NCI-H748 (cell line): ENCODE results near the gene WEE1.
"Not testable (repeated sequence)": the region's sequence is repeated elsewhere in the genome, so short reads cannot be mapped to it uniquely, and the experiment has no call there.

Source experiments
- DNase-seq: peaks from one replicate; lab custom pipeline; 2025; ENCODE audit not compliant: unreplicated experiment; lab: John Stamatoyannopoulos, UW

WEE1 gene

GRCh38 chr11:9619004-9619403 is 45.5 kb downstream of the WEE1 start:
- no peak for DNase-seq

DNA sequence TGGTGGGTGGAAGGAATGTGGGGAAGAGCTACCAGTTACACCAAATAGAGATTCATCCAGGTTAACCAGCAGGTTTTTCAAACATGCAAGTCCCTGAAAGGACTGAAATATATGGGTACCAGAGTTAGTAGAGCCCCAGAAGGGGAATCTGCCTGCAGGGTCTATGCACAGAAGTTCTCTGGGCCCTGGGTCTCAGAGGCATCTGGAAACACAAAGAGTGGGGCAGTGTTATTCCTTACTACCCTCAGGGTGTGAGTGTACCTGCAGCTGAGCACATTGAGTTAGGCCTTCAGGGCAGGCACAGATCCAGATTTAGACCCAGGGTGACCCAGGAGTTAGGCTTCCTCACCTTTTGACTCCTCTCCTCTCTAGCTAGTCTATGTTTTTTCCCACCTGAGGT is 46.5 kb downstream of the WEE1 start:
- no peak for DNase-seq

- not testable (repeated sequence) for DNase-seq
Measured at GRCh38 chr11:9622353-9622752, 48.9 kb downstream of the WEE1 start.

DNA sequence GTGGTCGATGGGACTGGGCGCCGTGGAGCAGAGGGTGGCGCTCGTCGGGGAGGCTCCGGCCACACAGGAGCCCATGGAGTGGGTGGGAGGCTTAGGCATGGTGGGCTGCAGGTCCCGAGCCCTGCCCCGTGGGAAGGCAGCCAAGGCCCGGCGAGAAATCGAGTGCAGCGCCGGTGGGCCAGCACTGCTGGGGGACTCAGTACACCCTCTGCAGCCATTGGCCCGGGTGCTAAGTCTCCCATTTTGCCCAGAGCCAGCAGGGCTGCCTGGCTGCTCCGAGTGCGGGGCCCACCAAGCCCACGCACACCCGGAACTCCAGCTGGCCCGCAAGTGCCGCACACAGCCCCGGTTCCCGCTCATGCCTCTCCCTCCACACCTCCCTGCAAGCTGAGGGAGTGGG is 49.6 kb downstream of the WEE1 start:
- DNase-seq = not testable (repeated sequence)

- DNase-seq = no peak
Measured at GRCh38 chr11:9624448-9624847, 51.0 kb downstream of the WEE1 start.

DNA sequence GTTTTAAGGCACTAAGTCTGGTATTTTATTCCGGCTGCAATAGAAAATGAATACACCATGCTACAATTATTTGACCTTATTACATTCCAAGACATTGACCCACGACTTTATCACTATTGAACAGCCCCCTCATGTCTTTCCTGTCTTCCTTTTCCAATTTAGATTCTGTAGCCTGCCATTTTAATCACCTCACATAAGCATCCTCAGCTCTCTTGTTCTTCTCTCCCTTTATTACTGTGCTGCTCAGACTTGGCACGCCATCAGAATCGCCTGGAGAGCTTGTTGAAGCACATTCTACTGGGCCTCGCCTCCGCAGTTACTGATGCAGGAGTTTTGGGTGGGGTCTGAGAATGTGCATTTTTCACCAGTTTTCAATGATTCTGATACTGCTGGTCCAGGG is 51.7 kb downstream of the WEE1 start:
- DNase-seq = no peak

GRCh38 chr11:9625728-9626127 is 52.3 kb downstream of the WEE1 start:
- no peak for DNase-seq

DNA sequence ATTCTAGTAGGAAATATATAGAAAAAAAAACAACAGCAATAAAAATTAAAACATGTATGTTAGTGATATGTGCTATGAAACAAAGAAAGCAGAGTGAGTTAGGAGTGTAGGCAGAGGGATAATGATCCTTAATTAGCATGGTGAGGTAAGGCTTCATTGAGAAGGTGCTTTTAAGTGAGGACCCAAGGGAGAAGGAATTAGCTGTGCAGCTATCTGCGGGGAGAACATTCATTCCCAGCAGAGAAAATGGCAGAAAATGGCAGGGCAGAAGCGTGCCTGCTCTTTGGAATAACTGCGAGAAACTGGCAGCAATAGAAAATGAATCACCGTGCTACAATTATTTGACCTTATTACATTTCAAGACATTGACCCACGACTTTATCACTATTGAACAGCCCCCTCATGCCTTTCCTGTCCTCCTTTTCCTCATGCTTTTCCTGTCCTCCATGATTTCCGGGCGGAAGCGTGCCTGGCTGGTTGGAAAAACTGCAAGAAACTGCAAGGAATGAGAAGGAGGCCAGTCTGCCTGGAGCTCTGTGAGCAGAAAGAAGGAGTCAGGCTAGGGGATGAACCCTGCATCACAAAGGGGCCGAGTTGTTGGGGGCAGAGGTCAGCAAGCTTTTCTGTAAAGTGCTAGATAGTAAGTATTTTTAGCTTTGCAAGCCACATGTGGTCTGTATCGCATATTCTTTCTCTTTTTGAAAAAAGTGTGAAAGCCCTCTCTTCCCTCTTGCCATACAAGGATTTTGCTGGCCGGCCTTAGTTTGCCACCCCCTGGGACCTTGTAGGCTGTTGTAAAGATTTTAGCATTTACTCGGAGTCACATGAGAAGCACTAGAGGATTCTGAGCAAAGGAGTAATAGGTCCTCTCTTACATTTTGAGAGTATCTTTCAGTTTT is 53.3 kb downstream of the WEE1 start:
- DNase-seq = no peak

- no peak for DNase-seq
Measured at GRCh38 chr11:9629064-9629463, 55.6 kb downstream of the WEE1 start.

GRCh38 chr11:9633679-9634078 is 60.2 kb downstream of the WEE1 start:
- DNase-seq = no peak

DNA sequence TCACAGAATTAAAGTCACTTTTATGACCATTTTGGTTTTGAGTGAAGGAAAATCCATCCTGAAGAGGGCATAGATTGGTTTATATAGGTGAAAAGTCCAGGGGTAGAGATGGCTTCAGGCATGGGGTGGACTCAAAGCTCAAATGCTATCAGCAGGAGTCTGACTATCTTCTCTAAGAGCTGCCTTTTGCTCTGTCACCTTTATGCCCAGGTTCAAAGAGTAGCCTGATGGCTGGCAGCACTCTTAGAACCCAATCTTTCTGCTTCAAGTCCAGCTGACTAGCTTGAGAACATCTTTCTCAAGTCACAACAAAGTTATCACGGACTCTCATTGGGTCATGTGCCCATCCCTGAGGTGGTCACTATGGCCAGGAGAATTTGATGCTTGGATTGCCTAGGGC is 63.2 kb downstream of the WEE1 start:
- no peak for DNase-seq

DNA sequence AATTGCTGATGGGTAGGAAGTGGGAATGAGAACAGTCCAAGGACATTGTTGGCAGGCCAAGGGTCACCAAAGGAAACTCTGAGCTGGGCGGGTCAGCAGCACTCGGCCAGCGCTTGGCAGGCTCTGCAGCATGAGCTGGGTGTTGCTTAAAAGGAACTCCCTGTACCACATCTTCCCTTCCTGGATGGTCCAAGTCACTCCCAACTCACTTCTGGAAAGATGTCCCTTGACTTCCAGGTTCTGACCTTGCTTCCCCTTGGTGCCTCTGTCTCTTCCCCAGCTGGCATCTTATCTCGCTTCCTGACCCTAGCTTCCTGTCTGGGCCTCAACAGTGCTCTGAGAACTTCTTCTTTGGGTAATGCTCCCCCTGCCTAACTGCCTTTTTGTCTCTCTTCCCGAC is 65.6 kb downstream of the WEE1 start:
- no peak for DNase-seq
